CD8-positive, alpha-beta memory T cell (primary cell): ENCODE data around the gene ZBTB40. TPM values are rescaled to one million over a fixed set of nuclear protein-coding genes. Genes with fewer than 3 reads are reported as not detected.

Experiments used
- CTCF ChIA-PET: fragments of 350-600 bp; sonication (Branson Sonifier 250); formaldehyde crosslinking; loops from one replicate; lab custom pipeline; 2021; ENCODE audit warnings: antibody characterized with exemption; lab: Charles Lee
- POLR2A ChIA-PET: fragments of 350-600 bp; sonication (Branson Sonifier 250); formaldehyde crosslinking; loops from one replicate; lab custom pipeline; 2021; ENCODE audit warnings: antibody characterized with exemption; lab: Charles Lee
- DNase-seq, 5 donors: peaks; one replicate each; pipeline versions ENCODE4 v3.0.0 to v3.0.0-alpha.2; 2020 to 2022; ENCODE audit warnings: mixed read lengths in 1 of 5
- H3K27ac ChIP-seq: one replicate; pipeline ENCODE4 v1.7.0; 2013; ENCODE audit warnings: low read depth, mild to moderate bottlenecking, low read length, moderate library complexity
- H3K27me3 ChIP-seq: 2 replicates; pipeline ENCODE4 v1.7.0; 2013; ENCODE audit warnings: low read length, mild to moderate bottlenecking; ENCODE audit not compliant: insufficient read depth, poor library complexity, severe bottlenecking
- H3K36me3 ChIP-seq: 2 replicates; pipeline ENCODE4 v1.7.0; 2013; ENCODE audit warnings: mild to moderate bottlenecking, low read length, moderate library complexity; ENCODE audit not compliant: insufficient read depth
- H3K4me1 ChIP-seq: 2 replicates; pipeline ENCODE4 v1.7.0; 2013; ENCODE audit warnings: mild to moderate bottlenecking, low read length, moderate library complexity; ENCODE audit not compliant: insufficient read depth
- H3K4me3 ChIP-seq: 2 replicates; pipeline ENCODE4 v1.7.0; 2013; ENCODE audit warnings: mild to moderate bottlenecking, low read length
- H3K9me3 ChIP-seq: 2 replicates; pipeline ENCODE4 v1.7.0; 2013; ENCODE audit warnings: mild to moderate bottlenecking, low read length
- H3K27ac Mint-ChIP-seq, 8 donors: one replicate each; pipeline ENCODE4 v1.8.0; 2020 to 2021; ENCODE audit warnings: mixed read lengths in 8 of 8, mild to moderate bottlenecking in 6 of 8, inconsistent platforms in 3 of 8, moderate library complexity in 3 of 8
- H3K27me3 Mint-ChIP-seq, 2 donors: one replicate each; pipeline ENCODE4 v1.8.0; 2020 to 2021; ENCODE audit warnings: mixed read lengths in 2 of 2, mild to moderate bottlenecking in 1 of 2, moderate library complexity in 1 of 2
- H3K36me3 Mint-ChIP-seq, 3 donors: one replicate each; pipeline ENCODE4 v1.8.0; 2020 to 2021; ENCODE audit warnings: mixed read lengths in 3 of 3, inconsistent platforms in 1 of 3, mild to moderate bottlenecking in 1 of 3
- H3K4me1 Mint-ChIP-seq, 3 donors: one replicate each; pipeline ENCODE4 v1.8.0; 2020 to 2021; ENCODE audit warnings: mixed read lengths in 3 of 3, inconsistent platforms in 1 of 3, mild to moderate bottlenecking in 1 of 3
- H3K4me3 Mint-ChIP-seq, 7 donors: one replicate each; pipeline ENCODE4 v1.8.0; 2020 to 2021; ENCODE audit warnings: mixed read lengths in 7 of 7, mild to moderate bottlenecking in 6 of 7, moderate library complexity in 4 of 7, inconsistent platforms in 2 of 7
- H3K9me3 Mint-ChIP-seq, 5 donors: one replicate each; pipeline ENCODE4 v1.8.0; 2020 to 2022; ENCODE audit warnings: mixed read lengths in 5 of 5, mild to moderate bottlenecking in 3 of 5, moderate library complexity in 2 of 5, inconsistent platforms in 1 of 5
- polyA plus RNA-seq: library from polyadenylated mRNA; unstranded; fragments of 300-500 nt; fragmentation: Illumina TruSeq; gene quantifications from one replicate; pipeline ENCODE4 v1.2.3, GENCODE V29; 2021
- total RNA-seq, 2 experiments: library from RNA; stranded (reverse); gene quantifications; one replicate each; pipeline ENCODE4 v1.2.3, GENCODE V29; 2021

Gene ZBTB40
- total and polyA plus RNA-seq, 3 experiments from 2014 or later = 4.1 to 30.0 (median 29.5) TPM

- Histone ChIP-seq H3K36me3 (no peaks in the 10 kb centered on the region), H3K4me3 (no peak overlapping the region), H3K27ac (no peak overlapping the region), H3K4me1 (no peaks in the 10 kb centered on the region), H3K27me3 (no peaks in the 10 kb centered on the region), H3K9me3 (peaks cover 7% of the 10 kb centered on the region)
- DNase-seq = no peak
- Mint-ChIP-seq H3K4me1 (no peaks in the 10 kb centered on the region), H3K36me3 (peaks cover 0 to 17% (median 0%) of the 10 kb centered on the region in 3 donors), H3K4me3 (no peak overlapping the region), H3K27me3 (peaks cover 17 to 41% of the 10 kb centered on the region in 2 donors), H3K9me3 (peaks cover 22 to 31% (median 27%) of the 10 kb centered on the region in 5 donors), H3K27ac (no peak overlapping the region)
- ChIA-PET CTCF (no interaction called here), POLR2A (no interaction called here)
These were observed 14.7 kb upstream of the ZBTB40 start for GRCh38 chr1:22436948-22437347.

GRCh38 chr1:22437573-22437972 lies 14.1 kb upstream of the ZBTB40 start:
- Mint-ChIP-seq H3K27me3 (peaks cover 23 to 44% of the 10 kb centered on the region in 2 donors), H3K27ac (no peak overlapping the region), H3K36me3 (peaks cover 0 to 20% (median 0%) of the 10 kb centered on the region in 3 donors), H3K4me1 (no peaks in the 10 kb centered on the region), H3K4me3 (no peak overlapping the region), H3K9me3 (peaks cover 24 to 32% (median 31%) of the 10 kb centered on the region in 5 donors)
- POLR2A ChIA-PET = no interaction called here
- no peaks in the 10 kb centered on the region for H3K36me3 ChIP-seq
- CTCF ChIA-PET = no interaction called here
- no peak for DNase-seq
- no peak overlapping the region for H3K27ac ChIP-seq
- no peaks in the 10 kb centered on the region for H3K4me1 ChIP-seq
- H3K9me3 ChIP-seq = peaks cover 7% of the 10 kb centered on the region
- no peak overlapping the region for H3K4me3 ChIP-seq
- H3K27me3 ChIP-seq = no peaks in the 10 kb centered on the region

GRCh38 chr1:22440582-22440981 lies 11.1 kb upstream of the ZBTB40 start:
- peaks cover 33 to 50% of the 10 kb centered on the region in 2 donors for H3K27me3 Mint-ChIP-seq
- H3K27ac Mint-ChIP-seq = no peak overlapping the region
- H3K4me1 Mint-ChIP-seq = no peaks in the 10 kb centered on the region
- no peaks in the 10 kb centered on the region for H3K27me3 ChIP-seq
- no peak overlapping the region for H3K4me3 Mint-ChIP-seq
- H3K27ac ChIP-seq = no peak overlapping the region
- ChIA-PET POLR2A (no interaction called here), CTCF (no interaction called here)
- H3K4me3 ChIP-seq = no peak overlapping the region
- peaks cover 0 to 20% (median 0%) of the 10 kb centered on the region in 3 donors for H3K36me3 Mint-ChIP-seq
- H3K9me3 Mint-ChIP-seq = peaks cover 24 to 33% (median 32%) of the 10 kb centered on the region in 5 donors
- no peak for DNase-seq
- H3K9me3 ChIP-seq = peaks cover 7% of the 10 kb centered on the region
- H3K4me1 ChIP-seq = no peaks in the 10 kb centered on the region
- H3K36me3 ChIP-seq = no peaks in the 10 kb centered on the region

- ChIA-PET CTCF (no interaction called here), POLR2A (no interaction called here)
- Mint-ChIP-seq H3K27ac (no peak overlapping the region), H3K9me3 (peaks cover 24 to 33% (median 32%) of the 10 kb centered on the region in 5 donors), H3K4me1 (no peaks in the 10 kb centered on the region), H3K27me3 (peaks cover 33 to 43% of the 10 kb centered on the region in 2 donors), H3K4me3 (no peak overlapping the region), H3K36me3 (peaks cover 0 to 16% (median 0%) of the 10 kb centered on the region in 3 donors)
- DNase-seq = no peak
- no peaks in the 10 kb centered on the region for H3K27me3 ChIP-seq
- H3K4me1 ChIP-seq = no peaks in the 10 kb centered on the region
- H3K27ac ChIP-seq = no peak overlapping the region
- peaks cover 7% of the 10 kb centered on the region for H3K9me3 ChIP-seq
- H3K36me3 ChIP-seq = no peaks in the 10 kb centered on the region
- H3K4me3 ChIP-seq = no peak overlapping the region
These were observed 9.3 kb upstream of the ZBTB40 start for GRCh38 chr1:22442212-22442894.

- H3K9me3 Mint-ChIP-seq = peaks cover 24 to 33% (median 32%) of the 10 kb centered on the region in 5 donors
- H3K9me3 ChIP-seq = peaks cover 7% of the 10 kb centered on the region
- no peak for DNase-seq
- no peak overlapping the region for H3K4me3 ChIP-seq
- H3K4me3 Mint-ChIP-seq = no peak overlapping the region
- no peaks in the 10 kb centered on the region for H3K36me3 ChIP-seq
- POLR2A ChIA-PET = no interaction called here
- H3K4me1 Mint-ChIP-seq = no peaks in the 10 kb centered on the region
- H3K27me3 ChIP-seq = no peaks in the 10 kb centered on the region
- H3K27me3 Mint-ChIP-seq = peaks cover 33 to 39% of the 10 kb centered on the region in 2 donors
- H3K27ac ChIP-seq = no peak overlapping the region
- CTCF ChIA-PET = no interaction called here
- no peaks in the 10 kb centered on the region for H3K4me1 ChIP-seq
- H3K27ac Mint-ChIP-seq = no peak overlapping the region
- peaks cover 0 to 16% (median 0%) of the 10 kb centered on the region in 3 donors for H3K36me3 Mint-ChIP-seq
These were observed 8.3 kb upstream of the ZBTB40 start for GRCh38 chr1:22443332-22443731.

GRCh38 chr1:22444856-22445255 lies 6.8 kb upstream of the ZBTB40 start:
- Histone ChIP-seq H3K9me3 (peaks cover 7% of the 10 kb centered on the region), H3K27ac (no peak overlapping the region), H3K4me1 (no peaks in the 10 kb centered on the region), H3K36me3 (no peaks in the 10 kb centered on the region), H3K4me3 (no peak overlapping the region), H3K27me3 (no peaks in the 10 kb centered on the region)
- Mint-ChIP-seq H3K4me1 (no peaks in the 10 kb centered on the region), H3K36me3 (peaks cover 0 to 8% (median 0%) of the 10 kb centered on the region in 3 donors), H3K27me3 (peaks cover 29 to 33% of the 10 kb centered on the region in 2 donors), H3K9me3 (peaks cover 18 to 25% (median 22%) of the 10 kb centered on the region in 5 donors), H3K27ac (no peak overlapping the region), H3K4me3 (no peak overlapping the region)
- ChIA-PET CTCF (no interaction called here), POLR2A (no interaction called here)
- DNase-seq = no peak

GRCh38 chr1:22447621-22448111 lies 4.0 kb upstream of the ZBTB40 start:
- POLR2A ChIA-PET = no interaction called here
- no peak overlapping the region for H3K4me3 Mint-ChIP-seq

GRCh38 chr1:22449636-22450035 lies 2.0 kb upstream of the ZBTB40 start:
- no peak overlapping the region for H3K27ac ChIP-seq
- peaks cover 0 to 7% (median 0%) of the 10 kb centered on the region in 3 donors for H3K36me3 Mint-ChIP-seq
- peaks cover 23 to 35% (median 28%) of the 10 kb centered on the region in 3 donors for H3K4me1 Mint-ChIP-seq
- H3K4me3 ChIP-seq = no peak overlapping the region
- H3K27ac Mint-ChIP-seq = no peak overlapping the region
- no peaks in the 10 kb centered on the region for H3K9me3 ChIP-seq
- no peak for DNase-seq
- no peaks in the 10 kb centered on the region for H3K9me3 Mint-ChIP-seq
- peak overlapping the region in 1 of 7 donors; percentile 17 for H3K4me3 Mint-ChIP-seq
- peaks cover 20% of the 10 kb centered on the region for H3K4me1 ChIP-seq
- no peaks in the 10 kb centered on the region for H3K27me3 ChIP-seq
- POLR2A ChIA-PET = no interaction called here
- peaks cover 7% of the 10 kb centered on the region in 2 donors for H3K27me3 Mint-ChIP-seq
- no peaks in the 10 kb centered on the region for H3K36me3 ChIP-seq
- CTCF ChIA-PET = interaction anchor here (1.2 kb wide), 1 partner anchor 12 kb away, joined by 3 read pairs; no protein-coding TSS in a partner anchor

More at GRCh38 chr1:22447621-22448111, 4.0 kb upstream of the ZBTB40 start:
- Histone ChIP-seq H3K27me3 (no peaks in the 10 kb centered on the region), H3K27ac (no peak overlapping the region), H3K4me3 (no peak overlapping the region), H3K36me3 (no peaks in the 10 kb centered on the region), H3K4me1 (peaks cover 10% of the 10 kb centered on the region), H3K9me3 (no peaks in the 10 kb centered on the region)
- CTCF ChIA-PET = no interaction called here
- peaks cover 19 to 24% of the 10 kb centered on the region in 2 donors for H3K27me3 Mint-ChIP-seq
- DNase-seq = no peak
- no peak overlapping the region for H3K27ac Mint-ChIP-seq
- peaks cover 0 to 1% (median 0%) of the 10 kb centered on the region in 5 donors for H3K9me3 Mint-ChIP-seq
- peaks cover 11 to 19% (median 13%) of the 10 kb centered on the region in 3 donors for H3K4me1 Mint-ChIP-seq
- peaks cover 0 to 7% (median 0%) of the 10 kb centered on the region in 3 donors for H3K36me3 Mint-ChIP-seq
